GM12875 (cell line): ENCODE data around the gene MMAB.

ENCODE experiments used
- H3K4me3 ChIP-seq: one replicate; pipeline ENCODE4 v1.5.1; 2011; ENCODE audit warnings: low read depth, low read length, control low read depth
- CTCF ChIP-seq: IDR thresholded peaks from 2 replicates; pipeline ENCODE4 v1.5.1; 2011; ENCODE audit warnings: low read depth, mild to moderate bottlenecking, control low read depth, inconsistent platforms, low read length, moderate library complexity, borderline replicate concordance; ENCODE audit not compliant: insufficient read depth

MMAB gene

DNA sequence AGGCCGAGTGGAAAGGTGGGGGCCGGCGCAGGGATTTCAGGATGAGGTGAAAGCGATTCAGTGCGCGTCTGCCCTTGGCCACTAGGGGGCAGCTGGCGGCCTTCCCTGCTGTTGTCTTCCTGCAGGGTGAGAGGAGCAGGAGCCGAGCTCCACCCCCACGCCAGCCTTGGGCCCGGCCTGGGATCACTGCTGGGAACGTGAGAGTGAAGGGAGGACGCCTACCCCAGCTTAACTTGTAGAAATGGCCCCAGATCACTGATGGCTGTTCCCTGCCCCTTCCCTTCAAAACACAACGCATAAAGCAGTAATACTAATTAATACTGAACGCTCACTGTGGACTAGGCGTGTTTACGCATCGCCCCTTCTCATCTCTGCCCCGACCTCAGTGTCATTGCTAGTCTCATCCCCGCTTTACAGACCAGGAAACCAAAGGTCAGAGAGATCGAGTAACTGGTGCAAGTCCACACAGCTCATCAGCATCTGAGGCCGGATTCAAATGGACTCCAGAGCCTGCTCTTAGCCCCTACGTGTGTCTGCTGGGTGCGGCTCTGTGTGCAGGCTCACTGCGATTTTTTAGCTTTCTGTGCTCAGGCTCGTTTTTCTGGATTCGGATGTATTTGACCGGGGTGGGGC, 24.6 kb upstream of the MMAB start:
- no peak overlapping the region for H3K4me3 ChIP-seq
- peak; percentile 96 for TF ChIP-seq CTCF

DNA sequence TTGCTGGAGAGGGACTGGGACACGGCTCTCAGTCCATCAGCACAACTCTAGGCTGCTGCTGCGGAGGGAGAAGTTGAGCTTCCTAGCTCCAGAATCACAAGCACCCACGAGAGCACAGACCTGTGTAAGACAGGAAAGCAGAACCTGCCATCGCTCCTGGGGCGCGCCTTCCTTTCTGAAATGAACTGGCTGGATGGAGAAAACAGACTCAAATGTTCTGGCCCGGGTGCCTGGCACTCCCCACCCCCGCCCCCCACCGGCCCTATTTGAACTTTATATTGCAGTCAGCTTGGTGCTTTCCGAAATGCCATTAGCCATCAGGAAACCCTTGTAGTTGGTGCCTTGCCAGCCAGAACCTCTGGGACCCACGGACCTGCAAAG, 24.1 kb upstream of the MMAB start:
- no peak for TF ChIP-seq CTCF
- no peak overlapping the region for H3K4me3 ChIP-seq

DNA sequence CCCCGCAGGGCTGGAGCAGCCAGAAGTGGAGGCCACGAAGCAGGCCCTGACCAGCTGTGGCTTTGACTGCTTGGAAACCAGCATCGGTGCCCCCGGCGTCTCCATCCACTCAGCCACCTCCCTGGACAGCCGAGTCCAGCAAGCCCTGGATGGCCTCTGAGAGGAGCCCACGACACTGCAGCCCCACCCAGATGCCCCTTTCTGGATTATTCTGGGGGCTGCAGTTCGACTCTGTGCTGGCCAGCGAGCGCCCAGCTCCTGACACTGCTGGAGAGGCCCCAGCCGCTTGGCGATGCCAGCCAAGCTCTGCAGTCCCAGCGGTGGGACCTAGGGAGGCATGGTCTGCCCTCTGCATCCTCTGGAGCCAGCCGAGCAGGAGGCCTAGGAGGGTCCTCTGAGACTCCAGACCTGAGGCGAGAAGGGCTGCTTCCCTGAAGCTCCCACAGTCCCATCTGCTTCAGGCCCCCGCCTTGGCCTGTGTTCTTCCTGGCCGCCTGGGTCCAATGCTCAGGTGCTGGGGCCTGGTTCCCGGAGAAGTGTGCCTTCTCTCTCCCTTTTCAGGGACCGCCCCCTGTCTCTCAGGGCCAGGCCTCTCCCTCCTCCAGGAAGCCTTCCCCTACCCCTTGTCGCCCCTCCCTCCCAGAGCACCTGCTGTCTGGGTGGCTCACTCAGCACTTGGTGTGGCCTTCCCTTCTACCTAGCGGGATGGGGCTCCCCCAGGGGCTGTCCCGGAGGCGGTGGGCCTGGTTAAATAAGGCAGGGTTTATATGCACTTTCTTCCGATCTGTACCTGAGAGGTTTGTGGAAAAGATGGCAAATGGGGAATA, 23.3 kb upstream of the MMAB start:
- no peak overlapping the region for H3K4me3 ChIP-seq

DNA sequence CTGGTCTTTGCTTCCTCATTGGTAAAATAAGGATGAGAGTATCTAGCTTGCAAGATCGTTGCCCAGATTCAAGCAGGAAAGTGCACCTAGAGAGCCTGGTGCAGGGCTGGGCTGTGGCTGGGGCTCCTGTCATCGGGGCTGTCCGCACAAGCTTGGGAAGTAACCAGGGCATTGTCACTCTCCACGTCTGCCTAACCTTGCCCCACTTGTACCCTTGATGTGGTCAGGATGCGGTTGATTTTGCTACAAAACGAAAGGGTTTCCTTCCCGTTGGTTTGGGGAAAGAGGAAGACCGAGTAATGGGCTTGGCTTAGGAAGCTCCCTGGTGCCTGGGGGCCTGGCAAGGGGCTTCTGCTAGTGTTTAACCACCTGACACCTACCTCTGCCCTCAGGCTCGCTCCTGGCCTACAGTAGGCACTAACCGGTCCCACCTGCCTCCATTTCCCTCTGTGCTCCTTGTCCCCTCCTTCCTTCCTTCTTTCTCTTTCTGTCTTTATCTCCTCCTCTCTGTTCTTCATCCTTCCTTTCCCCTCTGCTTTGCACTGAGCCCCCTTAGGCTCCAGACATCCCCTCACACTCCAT, 22.1 kb upstream of the MMAB start:
- TF ChIP-seq CTCF, result no peak
- no peak overlapping the region for H3K4me3 ChIP-seq

More for the DNA sequence above, 23.3 kb upstream of the MMAB start:
- no peak for TF ChIP-seq CTCF

GRCh38 chr12:109594556-109595317, 21.4 kb upstream of the MMAB start:
- TF ChIP-seq CTCF, result no peak
- no peak overlapping the region for H3K4me3 ChIP-seq

- H3K4me3 ChIP-seq, result no peak overlapping the region
- TF ChIP-seq CTCF, result no peak
These were observed 19.6 kb upstream of the MMAB start for GRCh38 chr12:109592905-109593272.
